Esophagus muscularis mucosa (tissue), 4 donors: ENCODE measurements around the gene FRMD1. TPM values are rescaled to one million over a fixed set of nuclear protein-coding genes. Genes with fewer than 3 reads are reported as not detected.

ENCODE experiments used
- DNase-seq: peaks from one replicate; pipeline ENCODE4 v3.0.0-alpha.2; 2017; ENCODE audit errors: extremely low spot score
- H3K27ac ChIP-seq, 4 donors: fragments of 200-600 bp; sonication (generic); replicated peaks in 1 of 4; 1 replicate in 3 of 4; 2 replicates in 1 of 4; pipeline ENCODE4 v1.5.1; 2016 to 2019; ENCODE audit warnings: mild to moderate bottlenecking in 1 of 4
- H3K27me3 ChIP-seq, 4 donors: fragments of 200-600 bp; sonication (generic); one replicate each; pipeline versions ENCODE4 v1.5.1 to v1.6.0; 2016 to 2019
- H3K36me3 ChIP-seq, 4 donors: fragments of 200-600 bp; sonication (generic); one replicate each; pipeline ENCODE4 v1.5.1; 2016 to 2019
- H3K4me1 ChIP-seq, 4 donors: fragments of 200-600 bp; sonication (generic); one replicate each; pipeline ENCODE4 v1.5.1; 2016 to 2019
- H3K4me3 ChIP-seq, 4 donors: fragments of 200-600 bp; sonication (generic); 1 replicate in 2 of 4; 2 replicates in 2 of 4; pipeline ENCODE4 v1.5.1; 2016 to 2019; ENCODE audit warnings: mild to moderate bottlenecking in 4 of 4, moderate library complexity in 1 of 4
- H3K9me3 ChIP-seq, 4 donors: fragments of 200-600 bp; sonication (generic); 1 replicate in 3 of 4; 2 replicates in 1 of 4; pipeline ENCODE4 v1.5.1; 2016 to 2019
- CTCF ChIP-seq, 3 experiments: fragments of 200-600 bp in 2 of 3; fragments of 450-650 bp in 1 of 3; sonication (generic) in 2 of 3; IDR thresholded peaks; one replicate each; pipeline ENCODE4 v1.5.1; 2017 to 2019; ENCODE audit warnings: antibody characterized with exemption in 3 of 3, mild to moderate bottlenecking in 2 of 3, moderate library complexity in 1 of 3
- EP300 ChIP-seq: sonication (generic); formaldehyde crosslinking; IDR thresholded peaks from one replicate; pipeline ENCODE4 v1.6.1; 2017; ENCODE audit warnings: antibody characterized with exemption
- POLR2A ChIP-seq: fragments of 450-650 bp; IDR thresholded peaks from one replicate; pipeline ENCODE4 v1.6.1; 2017; ENCODE audit warnings: antibody characterized with exemption, moderate library complexity, mild to moderate bottlenecking, low read depth
- POLR2AphosphoS5 ChIP-seq, 2 donors: sonication (generic); formaldehyde crosslinking; IDR thresholded peaks; one replicate each; pipeline ENCODE4 v1.6.1; 2017; ENCODE audit warnings: antibody characterized with exemption in 2 of 2
- WGBS: methylation state at CpG from one replicate; pipeline ENCODE4 v1.1.5; 2018; 5-methylcytosine and 5-hydroxymethylcytosine counted together
- intact Hi-C: fragments of 100-400 bp; cut with DNase I; formaldehyde crosslinking; loops from one replicate; pipeline ENCODE4 v1.15.1; 2023
- total RNA-seq, 4 donors: library from RNA; depleted of rRNA; stranded (reverse); fragments of >200 nt; gene quantifications; one replicate each; pipeline versions ENCODE4 v1.1.0 to v1.2.1, GENCODE V29; 2016

Gene FRMD1
- total RNA-seq, 4 donors from 2014 or later = 0.17 TPM; not detected in 3

GRCh38 chr6:168103050-168103830, 24.2 kb upstream of the FRMD1 start:
- no peak for TF ChIP-seq CTCF (IDR thresholded peaks at IDR 0.05)
- TF ChIP-seq EP300 = no peak
- TF ChIP-seq POLR2A = no peak
- no peak for TF ChIP-seq POLR2AphosphoS5 (IDR thresholded peaks at IDR 0.05)
- no peak for DNase-seq
- H3K36me3 ChIP-seq = no peaks in the 10 kb centered on the region
- WGBS = 83% methylated on average over 19 of the region's 19 CpGs
- peaks cover 0 to 58% (median 21%) of the 10 kb centered on the region in 4 donors for H3K27me3 ChIP-seq
- H3K9me3 ChIP-seq = no peaks in the 10 kb centered on the region
- H3K4me1 ChIP-seq = peaks cover 7 to 23% (median 15%) of the 10 kb centered on the region in 4 donors
- H3K4me3 ChIP-seq = no peak overlapping the region
- intact Hi-C loops = no loop called here
- no peak overlapping the region for H3K27ac ChIP-seq

GRCh38 chr6:168102315-168102985, 23.4 kb upstream of the FRMD1 start:
- Histone ChIP-seq H3K4me3 (no peak overlapping the region), H3K27ac (no peak overlapping the region), H3K36me3 (no peaks in the 10 kb centered on the region), H3K9me3 (no peaks in the 10 kb centered on the region), H3K4me1 (peaks cover 6 to 25% (median 13%) of the 10 kb centered on the region in 4 donors), H3K27me3 (peaks cover 0 to 65% (median 21%) of the 10 kb centered on the region in 4 donors)
- no peak for DNase-seq
- TF ChIP-seq POLR2A (no peak), EP300 (no peak), CTCF (IDR thresholded peaks at IDR 0.05) (no peak), POLR2AphosphoS5 (IDR thresholded peaks at IDR 0.05) (no peak)
- intact Hi-C loops = no loop called here
- WGBS = 84% methylated on average over 10 of the region's 10 CpGs

GRCh38 chr6:168101590-168102314, 22.7 kb upstream of the FRMD1 start:
- TF ChIP-seq POLR2A (no peak), EP300 (no peak), CTCF (IDR thresholded peaks at IDR 0.05) (no peak), POLR2AphosphoS5 (IDR thresholded peaks at IDR 0.05) (no peak)
- WGBS = 36% methylated on average over 38 of the region's 61 CpGs
- intact Hi-C loops = no loop called here
- Histone ChIP-seq H3K27me3 (peaks cover 0 to 68% (median 21%) of the 10 kb centered on the region in 4 donors), H3K27ac (no peak overlapping the region), H3K9me3 (no peaks in the 10 kb centered on the region), H3K36me3 (no peaks in the 10 kb centered on the region), H3K4me3 (peak overlapping the region in 3 of 4 donors; percentile 5 to 33 (median 11)), H3K4me1 (peaks cover 3 to 21% (median 11%) of the 10 kb centered on the region in 4 donors)
- DNase-seq = no peak

GRCh38 chr6:168100803-168101589, 22.0 kb upstream of the FRMD1 start:
- Histone ChIP-seq H3K9me3 (no peaks in the 10 kb centered on the region), H3K4me1 (peaks cover 3 to 21% (median 11%) of the 10 kb centered on the region in 4 donors), H3K27me3 (peaks cover 0 to 68% (median 21%) of the 10 kb centered on the region in 4 donors), H3K36me3 (no peaks in the 10 kb centered on the region), H3K27ac (no peak overlapping the region), H3K4me3 (peak overlapping the region; percentile 5 to 33 (median 12))
- intact Hi-C loops = no loop called here
- no peak for DNase-seq
- 16% methylated on average over 41 of the region's 52 CpGs for WGBS
- TF ChIP-seq EP300 = no peak
- no peak for TF ChIP-seq CTCF (IDR thresholded peaks at IDR 0.05)
- TF ChIP-seq POLR2AphosphoS5 (IDR thresholded peaks at IDR 0.05) = no peak
- no peak for TF ChIP-seq POLR2A
